Measurements from ENCODE around the gene SCN4B.

The SCN4B gene

DNA sequence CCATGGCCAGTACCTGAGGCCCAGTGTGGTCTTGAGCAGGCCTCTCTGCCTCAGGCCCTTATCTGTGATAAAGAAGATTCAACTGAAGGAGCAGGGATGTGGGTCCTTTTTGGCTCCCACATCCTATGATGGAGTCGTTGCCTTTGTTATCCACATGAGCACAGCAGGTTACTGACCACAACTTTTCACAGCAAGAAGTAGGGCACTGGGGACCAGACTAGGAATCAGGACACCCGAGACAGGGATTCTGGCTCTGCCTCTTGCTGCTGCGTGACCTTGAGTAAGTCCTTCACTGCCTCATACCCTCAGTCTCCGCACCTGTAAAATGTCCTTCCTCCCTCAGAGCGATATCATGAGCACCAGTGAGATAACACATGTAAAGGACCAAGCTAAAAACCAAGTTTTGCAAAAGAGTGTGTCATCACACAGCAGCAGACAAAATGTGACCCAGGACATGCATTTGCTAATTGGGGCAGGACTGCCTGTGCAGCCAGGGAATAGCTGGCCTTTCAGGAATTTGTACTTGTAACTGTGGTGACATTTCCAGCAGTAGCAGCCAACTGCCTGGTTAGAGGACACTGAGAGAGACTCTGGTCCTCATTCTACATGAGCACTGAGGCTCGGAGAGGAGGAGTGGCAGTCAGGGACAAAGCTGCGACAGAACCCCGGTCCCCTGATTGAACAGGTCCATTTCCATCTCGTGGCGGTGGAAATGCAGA lies 52.6 kb downstream of the SCN4B start:
- DNase-seq (ENCODE audit: low read depth in 2 of 2): no peak

DNA sequence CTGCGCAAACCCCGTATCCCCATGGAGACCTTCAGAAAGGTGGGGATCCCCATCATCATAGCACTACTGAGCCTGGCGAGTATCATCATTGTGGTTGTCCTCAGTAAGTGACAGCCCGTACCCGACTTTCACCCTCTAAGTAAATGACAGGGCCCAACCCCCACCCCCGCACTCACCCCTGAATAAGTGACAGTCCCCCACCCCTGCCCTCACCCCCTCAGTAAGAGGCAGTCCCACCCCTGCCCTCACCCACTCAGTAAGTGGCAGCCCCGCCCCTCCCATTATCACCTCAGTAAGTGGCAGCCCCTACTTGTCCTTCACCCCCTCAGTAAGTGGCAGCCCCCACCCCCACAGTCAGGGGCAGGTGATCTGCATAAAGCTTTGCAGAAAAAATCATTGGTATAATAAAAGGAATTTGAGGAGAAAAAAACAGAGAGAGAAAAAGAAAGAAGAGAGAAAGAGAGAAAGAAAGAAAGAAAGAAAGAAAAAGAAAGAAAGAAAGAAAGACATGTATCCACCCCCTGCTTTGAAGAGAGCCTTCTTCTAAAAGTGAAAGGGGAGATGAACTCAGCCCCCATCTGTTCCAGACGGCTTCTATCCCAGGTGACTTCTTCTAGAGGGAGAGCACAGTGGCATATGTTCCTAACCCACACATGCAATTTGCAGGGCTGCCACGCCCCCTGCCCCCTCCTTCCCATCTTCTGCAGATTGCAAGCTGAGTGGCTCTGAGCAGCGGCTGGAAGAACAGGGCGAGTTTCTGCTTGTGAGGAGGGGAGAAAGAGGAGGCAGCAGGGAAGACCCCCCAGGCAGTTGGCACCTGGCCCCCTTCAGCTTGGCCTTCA lies 53.4 kb downstream of the SCN4B start:
- DNase-seq (ENCODE audit: low read depth in 2 of 2): no peak

GRCh38 chr11:118095967-118096367 lies 56.7 kb downstream of the SCN4B start:
- no peak for DNase-seq (ENCODE audit: low read depth in 2 of 2)

DNA sequence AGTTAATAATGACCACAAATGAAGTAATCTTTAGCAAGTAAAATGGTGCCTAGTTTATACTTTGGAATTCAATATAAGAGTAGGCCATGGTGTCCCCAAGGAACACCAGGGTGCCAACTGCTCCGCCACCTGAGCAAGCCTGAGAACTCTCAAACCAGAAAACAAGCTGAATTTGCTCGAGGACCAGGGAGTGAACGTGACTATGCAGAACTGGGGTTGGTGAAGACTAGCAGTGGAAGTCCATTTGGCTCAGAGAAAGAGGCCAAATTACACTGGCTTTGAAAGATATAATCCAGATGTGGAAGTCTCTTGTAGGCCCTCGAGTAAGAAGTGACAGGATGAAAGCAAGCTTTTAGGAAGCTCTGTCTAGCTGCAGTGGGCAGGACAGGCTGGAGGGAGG lies 57.1 kb downstream of the SCN4B start:
- no peak for DNase-seq (ENCODE audit: low read depth in 2 of 2)

- DNase-seq (ENCODE audit: low read depth in 2 of 2): no peak
Measured at GRCh38 chr11:118092907-118093571, 59.6 kb downstream of the SCN4B start.

DNA sequence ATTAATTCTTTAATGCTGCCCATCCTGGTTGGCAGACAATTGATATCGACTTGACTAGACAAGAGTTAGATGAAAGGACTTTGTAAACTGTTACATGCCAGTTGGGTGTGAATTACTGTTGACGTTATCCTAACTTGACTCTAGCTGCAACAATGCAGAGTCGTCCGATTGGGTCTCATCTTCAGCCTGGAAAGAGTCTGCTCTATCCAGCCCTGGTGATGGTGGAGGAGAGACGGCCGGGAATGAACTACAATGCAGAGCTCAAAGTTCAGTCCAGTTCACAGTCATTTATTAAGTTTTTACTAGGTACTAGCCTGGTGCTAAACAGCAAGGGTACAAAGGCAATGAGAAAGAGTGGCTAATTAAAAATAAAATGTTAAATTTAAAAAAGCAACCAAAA lies 60.9 kb downstream of the SCN4B start:
- no peak for DNase-seq (ENCODE audit: low read depth in 2 of 2)

DNA sequence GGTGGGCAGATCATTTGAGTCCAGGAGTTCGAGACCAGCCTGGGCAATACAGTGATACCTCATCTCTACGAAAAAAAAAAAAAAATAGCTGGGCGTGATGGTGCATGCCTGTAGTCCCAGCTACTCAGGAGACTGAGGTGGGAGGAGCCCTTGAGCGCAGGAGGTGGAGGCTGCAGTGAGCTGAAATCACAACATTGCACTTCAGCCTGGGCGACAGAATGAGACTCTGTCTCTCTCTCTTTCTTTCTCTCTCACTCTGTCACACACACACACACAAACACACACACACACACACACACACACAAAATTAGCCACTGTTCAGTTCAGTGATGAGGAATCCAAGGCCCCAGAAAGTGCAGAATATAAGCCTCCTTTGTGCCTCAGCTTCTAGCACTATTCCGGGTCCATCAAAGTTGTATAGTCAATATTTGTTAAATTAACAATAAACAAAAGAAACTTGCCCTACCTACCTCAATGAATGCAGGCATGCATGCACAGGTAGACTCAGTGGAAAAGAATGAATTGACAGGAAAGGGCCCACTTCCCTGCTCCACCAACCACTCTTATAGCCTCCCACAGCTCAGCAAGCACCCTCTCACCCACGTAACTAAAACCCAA lies 62.0 kb downstream of the SCN4B start:
- no peak for DNase-seq (ENCODE audit: low read depth in 2 of 2)

- no peak for DNase-seq (ENCODE audit: low read depth in 2 of 2)
Measured at GRCh38 chr11:118088531-118088930, 64.1 kb downstream of the SCN4B start.

DNA sequence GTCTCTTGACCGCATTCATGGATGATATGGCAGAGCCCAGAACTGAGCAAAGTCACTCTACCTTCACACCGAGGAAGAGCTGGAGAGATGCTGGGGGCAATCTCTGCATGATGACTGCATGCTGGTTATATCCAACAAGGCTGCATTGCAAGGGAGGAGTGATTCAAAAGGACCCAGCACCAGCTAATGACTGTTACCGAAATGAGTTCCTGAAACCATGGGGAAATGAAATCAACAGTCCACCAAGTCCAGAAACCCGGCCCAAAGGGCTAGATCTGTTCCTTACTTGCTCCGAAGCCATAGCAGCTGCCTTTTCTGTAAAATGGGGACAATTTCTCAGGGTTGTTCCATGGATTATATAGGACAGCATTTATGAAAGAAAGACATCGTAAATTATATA lies 64.7 kb downstream of the SCN4B start:
- no peak for DNase-seq (ENCODE audit: low read depth in 2 of 2)

GRCh38 chr11:118086913-118087768 lies 65.5 kb downstream of the SCN4B start, which contains the start of gene SMIM35:
TSS of gene SMIM35 (minus strand) at chr11:118086963. CDS start at chr11:118086757, 206 bp downstream.
- no peak for DNase-seq (ENCODE audit: low read depth in 2 of 2)

DNA sequence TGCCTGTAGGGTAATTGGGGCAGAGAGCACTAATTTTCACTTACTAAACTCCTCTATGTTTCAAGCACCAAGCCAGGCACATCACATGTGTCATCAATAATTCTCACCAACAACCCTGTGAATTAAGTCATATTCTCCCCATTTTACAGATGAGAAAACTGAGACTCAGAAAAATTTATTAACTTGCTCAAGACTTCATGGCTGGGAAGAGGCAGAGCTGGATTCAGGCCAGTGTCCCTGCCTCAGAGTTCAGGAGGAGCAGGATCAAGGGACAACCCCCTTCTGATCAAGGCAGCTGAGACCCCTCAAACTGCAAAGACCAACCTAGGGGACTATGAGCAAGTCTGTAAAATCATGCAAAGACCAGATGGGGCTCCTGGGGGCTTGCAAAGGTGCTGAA lies 68.0 kb downstream of the SCN4B start:
- DNase-seq (ENCODE audit: low read depth in 2 of 2): no peak

DNA sequence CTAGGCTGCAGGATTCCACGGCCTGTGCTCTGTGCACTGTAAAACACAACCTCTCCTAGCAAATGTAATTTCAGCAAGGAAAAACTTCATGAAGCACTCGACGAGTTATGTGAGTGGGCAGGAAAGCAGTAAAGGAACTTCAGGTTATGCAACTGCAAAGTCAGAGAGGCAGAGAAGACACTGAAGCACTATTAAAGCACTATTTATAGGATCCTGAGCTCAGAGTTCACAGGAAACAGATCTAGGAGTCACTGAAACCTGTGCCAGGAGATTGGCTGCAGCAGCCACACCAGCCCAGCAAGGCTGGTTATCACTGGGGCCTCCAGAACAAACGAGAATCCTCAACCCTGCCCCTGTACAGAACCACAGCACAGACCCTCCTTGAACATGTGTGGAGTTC lies 68.4 kb downstream of the SCN4B start:
- no peak for DNase-seq (ENCODE audit: low read depth in 2 of 2)
